IPS-NIHi11 (cell line): ENCODE results near the gene PPARD.
"Not testable (repeated sequence)": the region's sequence is repeated elsewhere in the genome, so short reads cannot be mapped to it uniquely, and the experiment has no call there.

Source experiments
- DNase-seq: peaks from one replicate; pipeline ENCODE4 v3.0.0; 2012; ENCODE audit warnings: mixed read lengths, low spot score

PPARD gene

DNA sequence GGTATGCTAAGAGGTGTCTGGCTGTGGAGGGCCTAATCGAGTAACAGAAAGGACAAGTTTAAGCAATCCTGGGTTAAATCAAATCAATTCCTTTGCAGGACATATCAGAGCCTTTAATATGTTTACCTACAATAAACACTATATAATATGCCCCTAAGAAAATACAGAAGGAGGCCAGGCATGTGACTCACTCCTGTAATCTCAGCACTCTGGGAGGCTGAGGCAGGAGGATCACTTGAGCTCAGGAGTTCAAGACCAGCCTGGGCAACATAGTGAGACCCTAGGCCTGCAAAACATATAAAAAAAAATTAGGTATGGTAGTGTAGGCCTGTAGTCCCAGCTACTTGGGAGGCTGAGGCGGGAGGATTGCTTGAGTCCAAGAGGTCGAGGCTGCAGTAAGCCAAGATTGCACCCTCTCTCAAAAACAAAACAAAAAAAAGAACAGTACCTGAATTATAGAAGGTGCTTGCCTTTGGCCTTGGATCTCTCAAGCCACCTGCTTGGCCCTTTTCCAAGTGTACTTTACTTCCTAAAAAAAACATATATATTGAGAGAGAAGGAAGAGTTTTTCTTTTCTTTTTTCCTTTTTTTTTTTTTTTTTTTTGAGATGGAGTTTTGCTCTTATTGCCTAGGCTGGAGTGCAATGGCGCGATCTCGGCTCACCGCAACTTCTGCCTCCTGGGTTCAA, 96.2 kb downstream of the PPARD start:
- DNase-seq = not testable (repeated sequence)

DNA sequence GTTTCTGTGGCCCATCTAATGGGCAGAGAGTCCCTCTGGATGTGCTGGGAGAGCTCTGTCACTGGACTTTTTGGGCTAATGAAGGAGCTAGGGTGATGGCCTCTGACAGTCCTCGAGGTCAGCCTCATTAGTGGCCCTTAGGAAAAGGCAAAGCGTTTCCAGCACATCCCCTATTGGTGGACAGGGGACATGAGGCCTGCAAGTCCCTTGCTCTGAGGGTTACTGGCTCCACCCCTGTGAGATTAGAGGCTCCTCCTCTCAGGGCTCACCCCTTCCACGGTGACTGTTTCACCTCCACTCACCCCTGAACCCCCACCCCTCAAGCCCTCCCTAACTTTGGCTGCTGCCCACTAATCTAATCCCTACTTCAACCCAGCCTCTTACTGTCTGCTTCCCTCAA, 97.0 kb downstream of the PPARD start:
- DNase-seq = peak; percentile 64

DNA sequence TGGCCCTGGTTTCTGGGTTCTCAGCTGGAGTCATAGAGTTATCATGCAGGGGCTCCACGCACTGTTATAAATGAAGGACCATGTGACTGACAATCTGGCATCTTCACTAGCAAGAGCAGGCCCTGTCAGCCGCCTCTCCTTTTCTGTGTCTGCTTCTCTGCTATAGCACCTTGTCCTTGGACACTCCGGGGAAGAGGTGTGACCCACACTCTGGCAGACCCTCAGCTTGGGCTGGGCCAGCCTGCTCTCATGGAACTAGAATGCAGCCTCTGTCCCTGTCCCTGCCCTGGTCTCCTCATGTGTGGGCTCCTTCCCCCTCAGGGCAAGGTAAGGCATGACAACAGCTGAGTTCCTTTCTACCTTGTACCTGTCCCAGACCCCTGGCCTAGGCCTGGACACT, 98.8 kb downstream of the PPARD start:
- no peak for DNase-seq

DNA sequence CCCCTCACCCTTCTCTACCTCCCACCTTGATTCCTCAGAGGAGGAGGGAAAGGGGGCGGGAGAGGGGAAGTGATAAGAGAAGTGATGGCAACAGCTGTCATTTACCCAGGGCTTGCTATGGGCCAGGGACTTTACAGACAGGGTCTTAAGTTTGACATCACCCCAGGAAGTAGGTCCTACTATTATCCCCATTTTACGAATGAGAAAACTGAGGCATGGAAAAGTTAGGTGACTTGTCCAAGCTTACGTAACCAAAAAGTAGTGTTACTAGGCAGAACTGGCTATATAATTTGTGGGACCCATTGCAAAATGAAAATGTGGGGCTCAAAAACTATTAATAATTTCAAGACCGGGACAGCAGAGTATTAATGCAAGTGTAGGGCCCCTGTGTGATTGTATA, 99.3 kb downstream of the PPARD start:
- no peak for DNase-seq

DNA sequence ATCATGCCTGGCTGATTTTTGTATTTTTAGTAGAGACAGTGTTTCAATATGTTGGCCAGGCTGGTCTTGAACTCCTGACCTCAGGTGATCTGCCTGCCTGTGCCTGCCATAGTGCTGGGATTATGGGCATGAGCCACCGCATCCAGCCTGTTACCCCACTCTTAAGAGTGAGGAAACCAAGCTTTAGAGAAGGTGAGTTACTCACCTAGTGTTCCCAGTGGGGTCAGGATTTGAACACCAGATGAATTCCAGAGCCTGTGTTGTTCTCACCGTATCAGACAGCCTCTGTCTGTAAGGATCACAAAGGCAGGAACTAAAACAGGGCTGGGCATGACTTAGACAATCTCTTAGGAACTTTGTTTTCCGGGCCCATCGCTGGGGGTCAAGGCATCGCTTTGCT, 100.3 kb downstream of the PPARD start:
- no peak for DNase-seq

DNA sequence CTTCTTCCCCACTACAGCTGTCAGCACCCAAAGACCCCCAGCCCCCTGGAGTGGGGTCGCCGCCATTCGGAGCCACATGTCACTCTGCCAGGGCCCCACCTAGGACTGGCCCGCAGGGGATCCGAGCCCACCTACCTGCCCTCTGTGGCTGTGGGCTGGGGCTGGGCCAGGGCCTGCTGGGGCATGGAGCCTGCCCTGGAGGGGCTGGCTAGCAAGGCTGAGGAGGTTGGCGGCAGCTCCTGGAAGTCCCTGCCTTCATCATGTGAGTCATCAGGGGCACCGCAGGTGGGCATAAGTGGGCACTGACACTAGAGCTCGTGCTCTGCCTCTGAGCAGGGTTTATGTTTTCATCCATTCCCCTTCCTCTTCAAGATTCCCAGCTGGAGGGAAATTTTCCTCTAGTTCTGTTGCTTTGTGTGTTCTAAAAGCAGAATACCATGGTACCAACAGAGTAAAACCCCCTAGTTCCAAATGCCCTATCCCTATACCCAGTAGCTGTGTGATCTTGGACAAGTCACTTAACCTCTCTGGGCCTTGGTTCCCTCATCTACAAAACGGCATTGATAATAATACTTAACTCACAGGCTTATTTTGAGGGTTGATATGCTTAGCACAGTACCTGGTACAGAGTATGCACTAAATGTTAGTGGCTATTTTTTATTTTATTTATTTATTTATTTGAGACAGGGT, 101.1 kb downstream of the PPARD start:
- no peak for DNase-seq

DNA sequence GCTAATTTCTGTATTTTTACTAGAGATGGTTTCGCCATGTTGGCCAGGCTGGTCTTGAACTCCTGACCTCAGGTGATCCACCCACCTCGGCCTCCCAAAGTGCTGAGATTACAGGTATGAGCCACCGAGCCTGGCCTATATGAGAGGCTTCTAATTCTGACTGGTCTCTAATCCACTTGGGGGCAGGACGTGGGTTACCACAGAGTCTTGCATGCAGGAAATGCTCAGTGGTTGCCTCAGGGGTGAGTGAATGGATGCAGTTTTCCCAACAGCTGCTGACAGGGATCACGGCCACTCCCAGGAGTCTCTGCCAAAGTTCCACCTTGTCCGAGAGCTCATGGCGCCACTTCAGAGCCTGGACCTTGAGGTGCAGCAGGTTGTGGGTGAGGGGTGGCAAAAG, 103.3 kb downstream of the PPARD start:
- no peak for DNase-seq

DNA sequence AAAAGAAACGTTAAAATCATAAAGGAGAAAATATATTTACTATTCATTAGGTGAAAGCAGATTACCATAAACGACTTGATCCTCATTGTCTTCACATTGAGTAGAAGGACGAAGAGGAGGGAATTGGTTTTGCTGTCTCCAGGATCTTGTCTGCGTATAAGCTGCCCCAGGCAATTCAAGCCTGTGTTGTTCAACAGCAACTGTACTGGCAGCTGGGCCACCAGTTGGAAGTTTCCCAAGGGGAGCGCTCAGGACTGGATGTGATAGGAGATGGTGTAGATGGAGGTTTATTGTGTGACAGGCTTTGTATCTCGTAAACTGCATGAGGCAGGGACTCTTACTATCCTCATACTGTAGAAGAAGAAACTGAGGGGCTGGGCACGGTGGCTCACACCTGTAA, 105.8 kb downstream of the PPARD start:
- no peak for DNase-seq

DNA sequence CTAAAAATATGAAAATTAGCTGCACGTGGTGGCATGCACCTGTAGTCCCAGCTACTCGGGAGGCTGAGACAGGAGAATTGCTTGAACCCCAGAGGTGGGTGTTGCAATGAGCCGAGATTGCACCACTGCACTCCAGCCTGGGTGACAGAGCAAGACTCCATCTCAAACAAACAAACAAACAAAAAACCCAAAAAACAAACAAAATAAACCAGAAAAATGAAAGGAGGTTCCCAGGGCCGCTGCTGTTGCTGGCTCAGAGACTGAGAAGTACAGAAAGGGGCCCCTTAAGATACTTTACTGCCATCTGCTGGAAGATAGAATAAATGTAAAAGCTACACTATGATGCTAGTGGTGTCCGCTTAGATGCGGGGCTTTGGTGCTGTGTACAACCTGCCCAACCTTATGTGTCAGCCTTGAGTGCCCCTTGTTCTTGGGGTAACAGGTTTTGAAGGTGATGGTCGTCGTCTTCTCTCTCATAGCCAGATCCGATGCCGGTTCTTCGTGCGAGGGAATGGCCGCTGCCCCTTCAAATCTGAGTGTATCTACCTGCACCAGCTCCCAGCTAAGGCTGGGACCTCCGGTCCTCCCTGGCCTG, 107.0 kb downstream of the PPARD start:
- peak; percentile 96 for DNase-seq

DNA sequence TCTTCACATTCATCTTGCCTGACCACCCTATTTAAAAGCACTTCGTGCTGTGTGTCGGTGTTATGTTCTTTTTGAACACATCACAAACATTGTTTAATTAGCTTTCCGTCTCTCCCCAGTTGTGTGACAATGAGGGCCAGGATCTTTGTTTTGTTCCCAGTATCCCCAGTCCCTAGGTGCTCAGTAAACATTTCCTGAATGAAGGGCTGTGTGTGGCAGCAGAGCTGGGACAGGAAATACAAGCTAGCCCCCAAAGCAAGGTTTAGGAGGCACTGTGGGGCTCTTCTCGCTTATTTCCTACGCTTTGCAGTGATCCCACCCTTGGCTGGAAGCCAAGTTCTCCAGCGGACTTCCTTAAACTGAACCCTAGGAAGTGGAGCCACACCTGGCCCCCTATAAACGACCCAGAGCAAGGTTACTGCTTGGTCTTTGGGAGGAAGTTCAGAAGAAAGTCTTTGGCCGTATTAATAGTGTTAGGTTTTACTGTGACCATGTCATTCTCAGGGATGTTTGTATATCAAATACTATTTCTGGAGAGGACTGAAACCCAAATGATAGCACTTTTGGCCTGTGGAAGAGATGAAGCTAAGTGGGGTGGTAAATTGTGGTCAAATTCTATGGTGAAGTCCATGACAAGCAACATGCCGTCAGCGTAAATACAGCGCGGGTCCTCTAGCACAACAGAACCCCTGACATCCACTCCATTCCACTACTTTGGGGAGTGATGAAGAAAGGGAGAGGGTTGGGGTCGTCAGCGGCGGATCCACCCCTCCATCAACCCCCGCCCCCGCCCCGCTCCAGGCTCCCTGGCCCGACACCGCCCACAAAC, 109.2 kb downstream of the PPARD start:
- DNase-seq = no peak

DNA sequence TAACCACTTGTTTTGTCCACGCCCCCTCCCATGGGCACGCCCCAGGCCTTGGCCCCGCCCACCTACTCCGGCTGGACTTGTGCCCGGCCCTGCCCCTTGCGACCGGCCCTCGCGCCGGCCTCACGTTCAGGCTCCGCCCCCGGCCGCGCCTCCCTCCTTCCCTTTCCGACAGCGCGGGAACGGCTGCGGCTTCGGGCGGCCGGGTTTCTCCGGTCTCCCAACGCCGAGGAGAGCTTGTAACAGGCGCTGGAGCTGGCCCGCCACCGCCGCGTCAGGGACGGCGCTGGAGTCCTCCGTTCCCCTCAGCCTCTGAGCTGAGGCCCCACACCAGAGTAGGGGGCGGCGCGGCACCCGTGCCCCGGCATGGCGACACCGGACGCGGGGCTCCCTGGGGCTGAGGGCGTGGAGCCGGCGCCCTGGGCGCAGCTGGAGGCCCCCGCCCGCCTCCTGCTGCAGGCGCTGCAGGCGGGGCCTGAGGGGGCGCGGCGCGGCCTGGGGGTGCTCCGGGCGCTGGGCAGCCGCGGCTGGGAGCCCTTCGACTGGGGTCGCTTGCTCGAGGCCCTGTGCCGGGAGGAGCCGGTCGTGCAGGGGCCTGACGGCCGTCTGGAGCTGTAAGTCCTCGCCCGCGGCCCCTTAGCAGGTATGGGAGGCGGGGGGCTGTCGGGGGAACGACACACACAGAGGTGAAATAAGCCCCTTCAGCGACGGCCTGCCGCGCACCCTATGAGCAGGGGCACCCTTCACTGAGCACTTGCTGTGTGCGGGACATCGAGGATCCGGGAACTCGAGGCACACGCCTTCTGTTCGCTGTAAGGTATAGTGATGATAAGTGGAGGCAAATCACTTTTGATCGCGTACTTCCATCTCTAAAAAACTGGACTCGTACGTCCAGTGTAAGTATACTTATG, 110.1 kb downstream of the PPARD start, which contains the start of gene FANCE:
Gene FANCE (plus strand): TSS at position 156 of the 908 bp plus-strand sequence. CDS start 208 bp downstream, at position 364.
- peak; percentile 99 for DNase-seq

DNA sequence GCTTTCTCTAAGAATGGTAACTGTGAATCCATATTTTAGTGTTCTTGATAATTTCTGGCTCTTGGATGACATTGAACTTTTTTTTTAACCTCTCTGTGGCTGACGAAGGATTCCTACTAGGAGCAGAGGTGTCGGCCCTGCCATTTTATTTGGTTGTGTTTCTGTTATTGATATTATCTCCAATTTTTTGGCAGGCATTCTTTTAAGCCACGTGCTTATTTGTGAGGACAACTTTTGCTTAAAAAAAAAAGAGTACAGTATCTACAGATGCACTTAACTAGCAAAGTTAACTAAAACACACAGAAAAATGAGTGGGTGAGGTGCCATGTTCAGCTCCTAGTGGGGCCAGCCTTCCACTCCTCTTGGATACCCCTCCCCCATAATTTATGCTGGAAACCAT, 110.9 kb downstream of the PPARD start:
- DNase-seq = no peak

DNA sequence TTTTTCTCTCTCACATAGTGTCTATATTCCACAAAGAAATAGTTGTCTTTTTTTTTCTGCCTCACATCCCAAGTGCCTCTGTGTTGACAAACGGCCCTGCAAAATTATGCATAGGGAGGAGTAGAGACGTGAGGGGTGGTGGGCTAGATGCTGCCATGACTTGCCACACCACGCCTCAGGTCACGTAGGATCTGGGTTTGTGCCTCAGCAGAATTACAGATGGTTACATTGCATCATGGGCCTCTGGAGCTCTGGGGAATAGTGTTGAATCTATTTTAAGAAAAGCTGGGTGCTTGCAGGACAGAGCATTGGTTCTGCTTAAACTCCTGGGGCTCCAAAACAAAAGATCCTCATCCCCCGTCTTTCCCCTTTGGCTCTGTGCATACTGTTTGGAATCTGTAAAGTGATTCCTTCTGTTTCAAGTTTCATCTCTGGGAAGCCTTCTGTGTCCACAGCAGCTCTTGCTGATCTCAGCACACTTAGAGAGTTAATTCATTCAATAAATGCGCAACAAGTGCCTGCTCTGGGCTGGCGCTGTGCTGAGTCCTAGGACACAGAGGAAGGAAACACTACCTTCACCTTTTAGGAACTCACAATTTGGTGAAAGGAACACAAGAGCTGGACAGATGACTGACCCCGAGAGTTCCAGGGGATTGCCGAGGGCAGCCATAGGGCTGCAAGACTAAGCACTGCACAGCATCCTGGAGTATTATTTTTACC, 112.2 kb downstream of the PPARD start:
- no peak for DNase-seq

DNA sequence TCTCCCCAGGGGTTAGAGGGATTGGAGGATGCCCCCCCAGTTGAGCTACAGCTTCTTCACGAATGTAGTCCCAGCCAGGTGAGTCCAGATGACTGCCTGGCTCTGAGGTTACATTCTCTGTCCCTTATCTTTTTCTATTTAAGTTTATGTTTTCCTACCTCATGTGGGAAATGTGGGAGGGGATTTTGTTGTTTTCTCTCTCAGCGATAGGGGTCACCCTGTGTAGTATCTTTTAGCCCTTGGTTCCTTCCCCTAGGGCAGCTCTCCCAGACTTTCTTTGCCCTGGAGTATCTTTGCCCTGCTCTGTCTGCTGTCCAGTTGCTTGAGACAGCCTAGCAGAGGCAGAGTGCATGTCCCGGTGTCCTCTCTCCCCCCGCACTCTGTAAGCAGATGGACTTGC, 115.5 kb downstream of the PPARD start:
- DNase-seq = no peak

DNA sequence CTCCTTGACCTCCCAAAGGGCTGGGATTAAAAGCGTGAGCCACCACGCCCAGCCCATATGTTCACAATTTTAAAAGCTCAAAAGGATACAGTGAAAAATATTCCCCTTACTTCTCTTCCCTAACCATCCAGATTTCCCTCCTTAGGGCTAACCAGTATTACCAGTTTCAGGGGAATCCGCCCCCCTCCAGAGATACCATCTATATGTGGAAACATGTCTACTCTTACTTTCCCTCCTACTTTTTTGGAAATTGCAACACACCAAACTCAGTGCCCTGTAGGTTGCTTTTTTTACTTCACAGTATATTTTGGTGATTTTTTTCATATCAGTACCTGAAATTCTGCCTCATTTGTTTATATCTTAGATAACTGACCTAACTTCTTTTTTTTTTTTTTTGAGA, 118.9 kb downstream of the PPARD start:
- no peak for DNase-seq

DNA sequence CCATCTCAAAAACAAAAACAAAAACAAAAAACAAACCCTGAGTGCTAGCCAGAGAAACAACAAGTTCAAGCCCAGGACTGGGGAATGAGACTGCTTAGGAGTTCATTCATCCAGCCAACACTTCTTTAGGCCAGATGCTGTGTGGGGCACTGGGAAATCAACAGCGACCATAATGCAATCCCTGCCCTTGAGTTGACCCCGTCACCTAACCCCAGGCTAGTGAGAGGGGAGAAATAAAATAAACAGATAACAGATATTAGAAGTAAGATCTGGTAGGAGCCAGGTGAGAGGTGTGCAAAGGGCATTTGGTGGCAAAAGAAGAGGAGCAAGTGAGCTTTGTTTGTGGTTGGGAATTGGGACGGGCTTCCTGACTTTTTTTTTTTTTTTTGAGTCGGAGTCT, 120.9 kb downstream of the PPARD start:
- DNase-seq = no peak

DNA sequence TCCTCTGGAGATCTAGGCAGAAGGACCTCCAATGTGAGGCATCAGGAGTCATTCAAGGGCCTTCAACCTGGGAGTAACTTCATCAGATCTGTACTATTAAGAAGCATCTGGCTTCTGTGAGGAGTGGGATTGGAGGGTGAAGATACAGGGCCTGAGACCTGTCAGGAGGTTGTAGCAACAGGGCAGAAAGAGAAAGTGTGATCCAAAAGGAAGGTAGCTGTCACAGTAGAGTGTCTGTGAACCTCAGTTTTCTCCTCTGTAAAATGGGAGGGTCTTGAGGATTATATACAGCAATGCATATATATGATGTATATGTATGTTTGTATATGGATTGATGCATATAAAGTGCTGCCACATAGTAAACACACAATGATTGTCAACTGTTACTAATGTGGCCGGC, 123.3 kb downstream of the PPARD start:
- DNase-seq = no peak

DNA sequence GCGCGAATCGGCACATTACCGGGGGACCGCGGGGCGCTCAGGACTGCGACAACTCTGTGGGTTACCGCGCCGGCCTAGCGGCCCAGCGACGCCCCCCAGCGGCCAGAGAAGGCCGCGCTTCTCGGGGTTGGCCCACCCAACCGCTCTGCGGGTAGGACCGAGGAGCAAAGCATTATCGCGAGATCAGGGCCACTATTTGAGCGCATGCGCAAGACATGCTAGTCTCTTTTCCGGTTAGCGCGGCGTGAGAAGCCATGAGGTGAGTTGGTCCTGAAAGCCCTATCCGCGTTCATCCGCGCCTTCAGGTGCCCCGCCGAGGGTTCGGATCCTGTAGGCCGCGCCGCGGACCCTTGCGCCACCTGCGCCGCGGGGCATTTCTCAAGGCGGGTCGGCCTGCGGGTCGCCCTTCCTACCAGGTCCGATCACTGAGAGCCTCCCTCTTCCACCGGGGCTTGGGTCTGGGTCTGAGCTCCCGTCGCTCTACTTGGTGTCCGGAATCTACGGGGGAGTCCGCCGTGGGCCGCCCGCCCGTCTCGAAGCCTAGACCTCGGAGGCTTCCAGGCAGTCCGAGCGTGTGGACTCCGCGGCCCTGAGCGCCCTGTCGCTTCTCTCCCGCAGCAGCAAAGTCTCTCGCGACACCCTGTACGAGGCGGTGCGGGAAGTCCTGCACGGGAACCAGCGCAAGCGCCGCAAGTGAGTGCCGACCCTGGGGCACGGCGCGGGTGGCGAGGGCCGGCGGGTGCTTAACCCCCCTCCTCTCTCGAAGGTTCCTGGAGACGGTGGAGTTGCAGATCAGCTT, 126.0 kb downstream of the PPARD start, which contains the start of gene RPL10A:
Gene RPL10A (plus strand): TSS at position 221 of the 799 bp plus-strand sequence. CDS start 34 bp downstream, at position 255.
- DNase-seq = peak; percentile 94

DNA sequence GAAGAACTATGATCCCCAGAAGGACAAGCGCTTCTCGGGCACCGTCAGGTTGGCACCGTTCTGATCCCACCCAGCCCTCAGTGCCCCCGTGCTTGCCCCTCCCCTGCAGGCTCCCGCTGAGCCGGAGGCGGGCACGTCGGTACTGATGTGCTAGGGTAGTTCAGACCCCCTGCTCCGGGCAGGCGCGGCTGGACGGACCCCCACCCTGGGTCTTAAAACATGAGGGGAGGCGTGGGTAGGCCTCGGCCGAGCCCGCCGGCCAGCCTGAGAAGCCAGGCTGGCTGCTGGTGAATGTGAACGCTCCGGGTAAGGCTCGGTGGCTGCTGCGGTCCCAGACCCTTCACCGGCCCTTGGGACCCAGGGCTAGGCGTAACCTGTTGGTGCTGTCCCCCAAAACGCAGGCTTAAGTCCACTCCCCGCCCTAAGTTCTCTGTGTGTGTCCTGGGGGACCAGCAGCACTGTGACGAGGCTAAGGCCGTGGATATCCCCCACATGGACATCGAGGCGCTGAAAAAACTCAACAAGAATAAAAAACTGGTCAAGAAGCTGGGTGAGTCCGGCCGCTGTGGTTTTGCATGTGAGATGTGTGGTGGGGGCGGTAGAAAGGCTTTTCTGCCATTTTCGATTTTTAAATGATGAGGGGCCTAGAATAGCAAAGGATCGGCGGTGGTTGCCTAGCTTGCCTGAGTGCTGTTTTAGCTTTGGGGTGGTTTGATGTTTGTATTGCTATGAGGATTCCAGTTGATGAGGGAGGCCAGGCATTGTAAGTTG, 126.8 kb downstream of the PPARD start:
- DNase-seq = no peak
